Measurements from ENCODE around the gene RIGI. TPM values are rescaled to one million over a fixed set of nuclear protein-coding genes. Genes with fewer than 3 reads are reported as not detected.

RIGI gene
- total and polyA plus RNA-seq, 10 of the 15 experiments (the other 5 are each of a cell fraction or from before 2014, with no cell fraction given) = 5.3 to 15.2 (median 9.1) TPM

DNA sequence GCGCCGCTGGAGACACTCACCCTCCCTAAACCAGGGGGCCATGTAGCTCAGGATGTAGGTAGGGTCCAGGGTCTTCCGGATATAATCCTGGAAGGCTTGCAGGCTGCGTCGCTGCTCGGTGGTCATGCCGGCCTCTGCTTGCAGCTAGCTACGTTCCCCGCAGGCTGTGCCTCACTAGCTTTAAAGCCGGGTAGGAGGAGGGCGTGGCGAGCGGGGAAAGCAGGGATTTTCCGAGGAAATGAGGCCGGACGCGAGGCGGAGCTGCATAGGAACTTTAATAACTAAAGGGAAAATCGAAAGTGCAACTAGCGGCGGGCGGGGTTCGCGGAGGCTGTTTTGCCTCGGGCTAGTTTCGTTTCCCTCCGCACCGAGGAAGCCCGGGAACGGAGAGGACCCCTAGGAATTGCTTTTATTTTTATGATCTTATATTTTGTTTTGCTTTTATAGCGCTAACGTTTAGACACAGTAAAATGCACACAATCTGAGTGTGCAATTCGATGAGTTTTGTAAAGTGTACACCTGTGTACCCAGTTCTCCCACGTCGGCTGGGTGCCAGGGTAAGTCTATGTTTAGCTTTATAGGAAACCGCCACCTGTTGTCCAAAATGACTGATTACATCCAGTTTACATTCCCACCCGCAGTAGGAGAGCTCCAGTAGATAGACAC lies at the start of gene RIGI (continued):
- TF ChIP-seq ETV6 (conservative IDR thresholded peaks at IDR 0.05 in 1 of 2, IDR thresholded peaks at IDR 0.05 in 1 of 2; ENCODE audit: borderline replicate concordance in 1 of 2, low read depth in 1 of 2) (peak in 1 of 2 experiments; percentile 95; a peak in 2 of 4 replicates), BHLHE40 (IDR thresholded peaks at IDR 0.05; ENCODE audit: borderline replicate concordance in 1 of 2, low read depth in 2 of 2, low read length in 1 of 2) (no peak), BMI1 (IDR thresholded peaks at IDR 0.05; ENCODE audit: borderline replicate concordance) (no peak), SREBF2 (IDR thresholded peaks at IDR 0.05; ENCODE audit: low read length) (no peak), PML (IDR thresholded peaks at IDR 0.05; ENCODE audit: low read length) (0 out of 2 replicates have a peak, but pooled peaks have one; percentile 18), IKZF1 (conservative IDR thresholded peaks at IDR 0.05) (peak; percentile 94), KAT2A (conservative IDR thresholded peaks at IDR 0.05; ENCODE audit: control insufficient read depth, low read depth, low read length) (no peak), RAD51 (IDR thresholded peaks at IDR 0.05) (peak; percentile 25; the same call in 1 of the 2 replicates), SIN3A (IDR thresholded peaks at IDR 0.05; ENCODE audit: low read depth, low read length) (no peak), BCL11A (IDR thresholded peaks at IDR 0.05; ENCODE audit: low read depth, low read length) (0 out of 2 replicates have a peak, but pooled peaks have one; percentile 16), ESRRA (IDR thresholded peaks at IDR 0.05; ENCODE audit: low read length) (no peak), NFIC (IDR thresholded peaks at IDR 0.05; ENCODE audit: low read depth, low read length) (peak; percentile 32; the same call in 1 of the 2 replicates), EED (IDR thresholded peaks at IDR 0.05; ENCODE audit: low read depth) (peak; percentile 95), ATF7 (IDR thresholded peaks at IDR 0.05; ENCODE audit: low read depth) (0 out of 2 replicates have a peak, but pooled peaks have one; percentile 24), POLR2A (IDR thresholded peaks at IDR 0.05; ENCODE audit: low read depth, low read length) (peak; percentile 62), SMC3 (IDR thresholded peaks at IDR 0.05; ENCODE audit: borderline replicate concordance, low read length) (peak; percentile 22; the same call in 1 of the 2 replicates)
- TF ChIP-seq, protein P1, sequence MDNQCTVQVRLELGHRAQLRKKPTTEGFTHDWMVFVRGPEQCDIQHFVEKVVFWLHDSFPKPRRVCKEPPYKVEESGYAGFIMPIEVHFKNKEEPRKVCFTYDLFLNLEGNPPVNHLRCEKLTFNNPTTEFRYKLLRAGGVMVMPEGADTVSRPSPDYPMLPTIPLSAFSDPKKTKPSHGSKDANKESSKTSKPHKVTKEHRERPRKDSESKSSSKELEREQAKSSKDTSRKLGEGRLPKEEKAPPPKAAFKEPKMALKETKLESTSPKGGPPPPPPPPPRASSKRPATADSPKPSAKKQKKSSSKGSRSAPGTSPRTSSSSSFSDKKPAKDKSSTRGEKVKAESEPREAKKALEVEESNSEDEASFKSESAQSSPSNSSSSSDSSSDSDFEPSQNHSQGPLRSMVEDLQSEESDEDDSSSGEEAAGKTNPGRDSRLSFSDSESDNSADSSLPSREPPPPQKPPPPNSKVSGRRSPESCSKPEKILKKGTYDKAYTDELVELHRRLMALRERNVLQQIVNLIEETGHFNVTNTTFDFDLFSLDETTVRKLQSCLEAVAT (IDR thresholded peaks at IDR 0.05) = no peak
- TF ChIP-seq, protein P2, sequence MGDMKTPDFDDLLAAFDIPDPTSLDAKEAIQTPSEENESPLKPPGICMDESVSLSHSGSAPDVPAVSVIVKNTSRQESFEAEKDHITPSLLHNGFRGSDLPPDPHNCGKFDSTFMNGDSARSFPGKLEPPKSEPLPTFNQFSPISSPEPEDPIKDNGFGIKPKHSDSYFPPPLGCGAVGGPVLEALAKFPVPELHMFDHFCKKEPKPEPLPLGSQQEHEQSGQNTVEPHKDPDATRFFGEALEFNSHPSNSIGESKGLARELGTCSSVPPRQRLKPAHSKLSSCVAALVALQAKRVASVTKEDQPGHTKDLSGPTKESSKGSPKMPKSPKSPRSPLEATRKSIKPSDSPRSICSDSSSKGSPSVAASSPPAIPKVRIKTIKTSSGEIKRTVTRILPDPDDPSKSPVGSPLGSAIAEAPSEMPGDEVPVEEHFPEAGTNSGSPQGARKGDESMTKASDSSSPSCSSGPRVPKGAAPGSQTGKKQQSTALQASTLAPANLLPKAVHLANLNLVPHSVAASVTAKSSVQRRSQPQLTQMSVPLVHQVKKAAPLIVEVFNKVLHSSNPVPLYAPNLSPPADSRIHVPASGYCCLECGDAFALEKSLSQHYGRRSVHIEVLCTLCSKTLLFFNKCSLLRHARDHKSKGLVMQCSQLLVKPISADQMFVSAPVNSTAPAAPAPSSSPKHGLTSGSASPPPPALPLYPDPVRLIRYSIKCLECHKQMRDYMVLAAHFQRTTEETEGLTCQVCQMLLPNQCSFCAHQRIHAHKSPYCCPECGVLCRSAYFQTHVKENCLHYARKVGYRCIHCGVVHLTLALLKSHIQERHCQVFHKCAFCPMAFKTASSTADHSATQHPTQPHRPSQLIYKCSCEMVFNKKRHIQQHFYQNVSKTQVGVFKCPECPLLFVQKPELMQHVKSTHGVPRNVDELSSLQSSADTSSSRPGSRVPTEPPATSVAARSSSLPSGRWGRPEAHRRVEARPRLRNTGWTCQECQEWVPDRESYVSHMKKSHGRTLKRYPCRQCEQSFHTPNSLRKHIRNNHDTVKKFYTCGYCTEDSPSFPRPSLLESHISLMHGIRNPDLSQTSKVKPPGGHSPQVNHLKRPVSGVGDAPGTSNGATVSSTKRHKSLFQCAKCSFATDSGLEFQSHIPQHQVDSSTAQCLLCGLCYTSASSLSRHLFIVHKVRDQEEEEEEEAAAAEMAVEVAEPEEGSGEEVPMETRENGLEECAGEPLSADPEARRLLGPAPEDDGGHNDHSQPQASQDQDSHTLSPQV (IDR thresholded peaks at IDR 0.05) = no peak
- TF ChIP-seq, protein P3, sequence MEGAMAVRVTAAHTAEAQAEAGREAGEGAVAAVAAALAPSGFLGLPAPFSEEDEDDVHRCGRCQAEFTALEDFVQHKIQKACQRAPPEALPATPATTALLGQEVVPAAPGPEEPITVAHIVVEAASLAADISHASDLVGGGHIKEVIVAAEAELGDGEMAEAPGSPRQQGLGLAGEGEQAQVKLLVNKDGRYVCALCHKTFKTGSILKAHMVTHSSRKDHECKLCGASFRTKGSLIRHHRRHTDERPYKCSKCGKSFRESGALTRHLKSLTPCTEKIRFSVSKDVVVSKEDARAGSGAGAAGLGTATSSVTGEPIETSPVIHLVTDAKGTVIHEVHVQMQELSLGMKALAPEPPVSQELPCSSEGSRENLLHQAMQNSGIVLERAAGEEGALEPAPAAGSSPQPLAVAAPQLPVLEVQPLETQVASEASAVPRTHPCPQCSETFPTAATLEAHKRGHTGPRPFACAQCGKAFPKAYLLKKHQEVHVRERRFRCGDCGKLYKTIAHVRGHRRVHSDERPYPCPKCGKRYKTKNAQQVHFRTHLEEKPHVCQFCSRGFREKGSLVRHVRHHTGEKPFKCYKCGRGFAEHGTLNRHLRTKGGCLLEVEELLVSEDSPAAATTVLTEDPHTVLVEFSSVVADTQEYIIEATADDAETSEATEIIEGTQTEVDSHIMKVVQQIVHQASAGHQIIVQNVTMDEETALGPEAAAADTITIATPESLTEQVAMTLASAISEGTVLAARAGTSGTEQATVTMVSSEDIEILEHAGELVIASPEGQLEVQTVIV (IDR thresholded peaks at IDR 0.05; ENCODE audit: borderline replicate concordance, partially characterized antibody) = no peak

Measured in GM12878 (cell line).